ENCODE measurements around the gene MRPL52.
"Not testable (repeated sequence)": the region's sequence is repeated elsewhere in the genome, so short reads cannot be mapped to it uniquely, and the experiment has no call there.

Gene MRPL52

DNA sequence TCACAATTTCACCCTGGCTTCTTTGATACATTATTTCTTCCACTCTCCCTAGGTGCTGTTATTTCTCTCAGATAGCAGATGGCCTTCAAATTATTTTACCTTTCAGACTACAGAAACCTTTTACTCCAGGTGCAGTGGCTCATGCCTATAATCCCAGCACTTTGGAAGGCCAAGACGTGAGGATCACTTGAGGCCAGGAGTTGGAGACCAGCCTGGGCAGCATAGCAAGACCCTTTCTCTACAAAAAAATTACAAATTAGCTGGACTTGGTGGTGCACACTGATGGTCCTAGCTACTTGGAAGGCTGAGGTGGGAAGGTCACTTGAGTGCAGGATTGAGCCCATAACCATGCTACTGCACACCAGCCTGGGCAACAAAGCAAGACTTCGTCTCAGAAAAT, 37.5 kb upstream of the MRPL52 start:
- Histone ChIP-seq H3K4me3 (replicated peaks; ENCODE audit: insufficient read depth, low read length) (no peak overlapping the region), H3K27ac (replicated peaks) (no peak overlapping the region), H3K27me3 (ENCODE audit: insufficient read depth, poor library complexity, severe bottlenecking) (no peaks in the 10 kb centered on the region)
- no peak for DNase-seq (ENCODE audit: low read depth in 1 of 2, low spot score in 1 of 2)
- TF ChIP-seq, protein P1, sequence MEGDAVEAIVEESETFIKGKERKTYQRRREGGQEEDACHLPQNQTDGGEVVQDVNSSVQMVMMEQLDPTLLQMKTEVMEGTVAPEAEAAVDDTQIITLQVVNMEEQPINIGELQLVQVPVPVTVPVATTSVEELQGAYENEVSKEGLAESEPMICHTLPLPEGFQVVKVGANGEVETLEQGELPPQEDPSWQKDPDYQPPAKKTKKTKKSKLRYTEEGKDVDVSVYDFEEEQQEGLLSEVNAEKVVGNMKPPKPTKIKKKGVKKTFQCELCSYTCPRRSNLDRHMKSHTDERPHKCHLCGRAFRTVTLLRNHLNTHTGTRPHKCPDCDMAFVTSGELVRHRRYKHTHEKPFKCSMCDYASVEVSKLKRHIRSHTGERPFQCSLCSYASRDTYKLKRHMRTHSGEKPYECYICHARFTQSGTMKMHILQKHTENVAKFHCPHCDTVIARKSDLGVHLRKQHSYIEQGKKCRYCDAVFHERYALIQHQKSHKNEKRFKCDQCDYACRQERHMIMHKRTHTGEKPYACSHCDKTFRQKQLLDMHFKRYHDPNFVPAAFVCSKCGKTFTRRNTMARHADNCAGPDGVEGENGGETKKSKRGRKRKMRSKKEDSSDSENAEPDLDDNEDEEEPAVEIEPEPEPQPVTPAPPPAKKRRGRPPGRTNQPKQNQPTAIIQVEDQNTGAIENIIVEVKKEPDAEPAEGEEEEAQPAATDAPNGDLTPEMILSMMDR (IDR thresholded peaks at IDR 0.05; ENCODE audit: insufficient read depth, low read length), result no peak
- TF ChIP-seq, protein P2, sequence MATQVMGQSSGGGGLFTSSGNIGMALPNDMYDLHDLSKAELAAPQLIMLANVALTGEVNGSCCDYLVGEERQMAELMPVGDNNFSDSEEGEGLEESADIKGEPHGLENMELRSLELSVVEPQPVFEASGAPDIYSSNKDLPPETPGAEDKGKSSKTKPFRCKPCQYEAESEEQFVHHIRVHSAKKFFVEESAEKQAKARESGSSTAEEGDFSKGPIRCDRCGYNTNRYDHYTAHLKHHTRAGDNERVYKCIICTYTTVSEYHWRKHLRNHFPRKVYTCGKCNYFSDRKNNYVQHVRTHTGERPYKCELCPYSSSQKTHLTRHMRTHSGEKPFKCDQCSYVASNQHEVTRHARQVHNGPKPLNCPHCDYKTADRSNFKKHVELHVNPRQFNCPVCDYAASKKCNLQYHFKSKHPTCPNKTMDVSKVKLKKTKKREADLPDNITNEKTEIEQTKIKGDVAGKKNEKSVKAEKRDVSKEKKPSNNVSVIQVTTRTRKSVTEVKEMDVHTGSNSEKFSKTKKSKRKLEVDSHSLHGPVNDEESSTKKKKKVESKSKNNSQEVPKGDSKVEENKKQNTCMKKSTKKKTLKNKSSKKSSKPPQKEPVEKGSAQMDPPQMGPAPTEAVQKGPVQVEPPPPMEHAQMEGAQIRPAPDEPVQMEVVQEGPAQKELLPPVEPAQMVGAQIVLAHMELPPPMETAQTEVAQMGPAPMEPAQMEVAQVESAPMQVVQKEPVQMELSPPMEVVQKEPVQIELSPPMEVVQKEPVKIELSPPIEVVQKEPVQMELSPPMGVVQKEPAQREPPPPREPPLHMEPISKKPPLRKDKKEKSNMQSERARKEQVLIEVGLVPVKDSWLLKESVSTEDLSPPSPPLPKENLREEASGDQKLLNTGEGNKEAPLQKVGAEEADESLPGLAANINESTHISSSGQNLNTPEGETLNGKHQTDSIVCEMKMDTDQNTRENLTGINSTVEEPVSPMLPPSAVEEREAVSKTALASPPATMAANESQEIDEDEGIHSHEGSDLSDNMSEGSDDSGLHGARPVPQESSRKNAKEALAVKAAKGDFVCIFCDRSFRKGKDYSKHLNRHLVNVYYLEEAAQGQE (IDR thresholded peaks at IDR 0.05; ENCODE audit: insufficient replicate concordance, low read depth), result no peak

DNA sequence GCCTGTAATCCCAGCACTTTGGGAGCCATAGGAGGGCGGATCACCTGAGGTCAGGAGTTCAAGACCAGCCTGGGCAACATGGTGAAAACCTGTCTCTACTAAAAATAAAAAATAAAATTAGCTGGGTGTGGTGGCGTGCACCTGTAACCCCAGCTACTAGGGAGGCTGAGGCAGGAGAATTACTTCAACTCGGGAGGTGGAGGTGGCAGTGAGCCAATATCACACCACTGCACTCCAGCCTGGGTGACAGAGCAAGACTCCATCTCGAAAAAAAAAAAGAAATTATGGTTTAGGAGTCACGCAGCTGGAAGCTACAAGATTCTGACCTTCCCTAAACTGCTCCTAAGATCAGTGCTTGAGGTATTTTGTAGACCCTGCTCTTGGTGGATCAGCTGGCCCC, 36.1 kb upstream of the MRPL52 start:
- H3K27me3 ChIP-seq (ENCODE audit: insufficient read depth, poor library complexity, severe bottlenecking); H3K4me3 ChIP-seq (replicated peaks; ENCODE audit: insufficient read depth, low read length); H3K27ac ChIP-seq (replicated peaks); DNase-seq (ENCODE audit: low read depth in 1 of 2, low spot score in 1 of 2): not testable (repeated sequence)

DNA sequence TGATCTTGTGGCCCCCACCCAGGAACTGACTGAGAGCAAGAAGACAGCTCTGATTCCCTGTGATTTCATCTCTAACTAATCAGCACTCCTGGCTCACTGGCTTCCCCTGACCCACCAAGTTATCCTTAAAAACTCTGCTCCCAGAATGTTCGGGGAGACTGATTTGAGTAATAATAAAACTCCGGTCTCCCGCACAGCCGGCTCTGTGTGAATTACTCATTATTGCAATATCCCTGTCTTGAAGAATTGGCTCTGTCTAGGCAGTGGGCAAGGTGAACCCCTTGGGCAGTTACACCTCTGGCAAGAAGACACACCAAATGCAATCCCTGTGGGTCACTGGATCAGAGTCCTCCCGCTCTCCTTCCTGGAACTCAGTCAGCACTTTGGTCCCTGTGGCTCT, 35.7 kb upstream of the MRPL52 start:
- no peak overlapping the region for H3K27ac ChIP-seq (replicated peaks)
- H3K27me3 ChIP-seq (ENCODE audit: insufficient read depth, poor library complexity, severe bottlenecking), result no peaks in the 10 kb centered on the region
- H3K4me3 ChIP-seq (replicated peaks; ENCODE audit: insufficient read depth, low read length), result no peak overlapping the region
- TF ChIP-seq GABPA (IDR thresholded peaks at IDR 0.05; ENCODE audit: low read depth) (no peak), SPI1 (IDR thresholded peaks at IDR 0.05; ENCODE audit: borderline replicate concordance, low read depth) (no peak), POLR2AphosphoS5 (IDR thresholded peaks at IDR 0.05; ENCODE audit: low read depth) (no peak)
- TF ChIP-seq, protein P2 (IDR thresholded peaks at IDR 0.05; ENCODE audit: insufficient replicate concordance, low read depth), result no peak
- TF ChIP-seq, protein P1 (IDR thresholded peaks at IDR 0.05; ENCODE audit: insufficient read depth, low read length), result no peak
- DNase-seq (ENCODE audit: low read depth in 1 of 2, low spot score in 1 of 2), result no peak

DNA sequence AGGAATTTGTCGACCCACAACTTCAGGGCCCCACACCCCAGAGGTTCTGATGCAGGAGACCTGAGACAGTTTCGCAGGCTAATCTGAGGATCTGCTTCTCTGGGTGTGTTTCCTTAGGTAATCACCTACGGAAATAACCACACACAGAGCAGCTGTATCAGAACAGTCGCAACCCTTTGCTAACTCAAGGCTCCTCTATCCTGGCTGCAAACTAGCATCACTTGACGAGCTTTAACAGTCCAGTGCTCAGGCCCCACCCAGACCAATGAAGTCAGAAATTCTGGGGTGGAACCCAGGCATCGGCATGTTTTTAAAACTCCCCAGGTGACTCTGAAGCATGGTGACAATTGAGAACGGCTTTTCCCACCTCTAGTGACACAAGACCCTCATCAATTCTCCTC, 35.1 kb upstream of the MRPL52 start:
- TF ChIP-seq, protein P1 (IDR thresholded peaks at IDR 0.05; ENCODE audit: insufficient read depth, low read length), result no peak
- TF ChIP-seq SPI1 (IDR thresholded peaks at IDR 0.05; ENCODE audit: borderline replicate concordance, low read depth), result no peak
- TF ChIP-seq GABPA (IDR thresholded peaks at IDR 0.05; ENCODE audit: low read depth), result no peak
- TF ChIP-seq, protein P2 (IDR thresholded peaks at IDR 0.05; ENCODE audit: insufficient replicate concordance, low read depth), result no peak
- no peak overlapping the region for H3K4me3 ChIP-seq (replicated peaks; ENCODE audit: insufficient read depth, low read length)
- H3K27ac ChIP-seq (replicated peaks), result no peak overlapping the region
- H3K27me3 ChIP-seq (ENCODE audit: insufficient read depth, poor library complexity, severe bottlenecking), result no peaks in the 10 kb centered on the region
- DNase-seq (ENCODE audit: low read depth in 1 of 2, low spot score in 1 of 2), result no peak
